Measurements from ENCODE around the gene CNTNAP2. TPM values are rescaled to one million over a fixed set of nuclear protein-coding genes. Genes with fewer than 3 reads are reported as not detected.
"Not testable (repeated sequence)": the region's sequence is repeated elsewhere in the genome, so short reads cannot be mapped to it uniquely, and the experiment has no call there.

CNTNAP2 gene
- total RNA-seq, 1 donor from 2014 or later, result not detected

GRCh38 chr7:148327379-148327778 lies 2210.8 kb downstream of the CNTNAP2 start:
- intact Hi-C loops (cut with micrococcal nuclease), result no loop called here

GRCh38 chr7:148328906-148329305 lies 2212.3 kb downstream of the CNTNAP2 start:
- intact Hi-C loops (cut with micrococcal nuclease), result no loop called here

GRCh38 chr7:148330124-148330818 lies 2213.7 kb downstream of the CNTNAP2 start:
- intact Hi-C loops (cut with micrococcal nuclease), result no loop called here

GRCh38 chr7:148330822-148331221 lies 2214.2 kb downstream of the CNTNAP2 start:
- intact Hi-C loops (cut with micrococcal nuclease), result no loop called here

- intact Hi-C loops (cut with micrococcal nuclease), result not testable (repeated sequence)
These were observed 2214.9 kb downstream of the CNTNAP2 start for GRCh38 chr7:148331456-148331855.

- intact Hi-C loops (cut with micrococcal nuclease), result no loop called here
These were observed 2215.9 kb downstream of the CNTNAP2 start for GRCh38 chr7:148332191-148333186.

- intact Hi-C loops (cut with micrococcal nuclease), result no loop called here
These were observed 2217.9 kb downstream of the CNTNAP2 start for GRCh38 chr7:148334441-148334956.

GRCh38 chr7:148334959-148335577 lies 2218.5 kb downstream of the CNTNAP2 start:
- intact Hi-C loops (cut with micrococcal nuclease), result no loop called here

GRCh38 chr7:148335790-148336189 lies 2219.2 kb downstream of the CNTNAP2 start:
- intact Hi-C loops (cut with micrococcal nuclease), result no loop called here

- intact Hi-C loops (cut with micrococcal nuclease), result no loop called here
These were observed 2219.8 kb downstream of the CNTNAP2 start for GRCh38 chr7:148336411-148336810.

GRCh38 chr7:148337246-148337965 lies 2220.8 kb downstream of the CNTNAP2 start:
- intact Hi-C loops (cut with micrococcal nuclease), result no loop called here

GRCh38 chr7:148337995-148338747 lies 2221.6 kb downstream of the CNTNAP2 start:
- intact Hi-C loops (cut with micrococcal nuclease), result no loop called here

GRCh38 chr7:148340438-148341280 lies 2224.1 kb downstream of the CNTNAP2 start:
- intact Hi-C loops (cut with micrococcal nuclease), result no loop called here

GRCh38 chr7:148344406-148344805 lies 2227.8 kb downstream of the CNTNAP2 start:
- intact Hi-C loops (cut with micrococcal nuclease), result no loop called here

- intact Hi-C loops (cut with micrococcal nuclease), result no loop called here
These were observed 2231.4 kb downstream of the CNTNAP2 start for GRCh38 chr7:148347981-148348380.

GRCh38 chr7:148348466-148348865 lies 2231.9 kb downstream of the CNTNAP2 start:
- intact Hi-C loops (cut with micrococcal nuclease), result no loop called here

GRCh38 chr7:148356303-148356702 lies 2239.7 kb downstream of the CNTNAP2 start:
- intact Hi-C loops (cut with micrococcal nuclease), result no loop called here

GRCh38 chr7:148362541-148362940 lies 2245.9 kb downstream of the CNTNAP2 start:
- intact Hi-C loops (cut with micrococcal nuclease), result no loop called here

Measured in T-helper 1 cell treated with Interleukin-12 subunit alpha and Interleukin-12 subunit beta and Interleukin-4 antibody, amounts not matched to agents 30 ng/mL and 1 ng/mL, for 36 hours (primary cell).